ENCODE results near the gene CCDC136.

- TF ChIP-seq CTCF (IDR thresholded peaks at IDR 0.05) (no peak), EP300 (IDR thresholded peaks at IDR 0.05) (no peak)
Observed at GRCh38 chr7:128861957-128862570, 70.3 kb downstream of the CCDC136 start.

All from tibial nerve (tissue), 4 donors.